ENCODE results near the gene ZNF587B.
"Not testable (repeated sequence)": the region's sequence is repeated elsewhere in the genome, so short reads cannot be mapped to it uniquely, and the experiment has no call there.

ZNF587B gene

DNA sequence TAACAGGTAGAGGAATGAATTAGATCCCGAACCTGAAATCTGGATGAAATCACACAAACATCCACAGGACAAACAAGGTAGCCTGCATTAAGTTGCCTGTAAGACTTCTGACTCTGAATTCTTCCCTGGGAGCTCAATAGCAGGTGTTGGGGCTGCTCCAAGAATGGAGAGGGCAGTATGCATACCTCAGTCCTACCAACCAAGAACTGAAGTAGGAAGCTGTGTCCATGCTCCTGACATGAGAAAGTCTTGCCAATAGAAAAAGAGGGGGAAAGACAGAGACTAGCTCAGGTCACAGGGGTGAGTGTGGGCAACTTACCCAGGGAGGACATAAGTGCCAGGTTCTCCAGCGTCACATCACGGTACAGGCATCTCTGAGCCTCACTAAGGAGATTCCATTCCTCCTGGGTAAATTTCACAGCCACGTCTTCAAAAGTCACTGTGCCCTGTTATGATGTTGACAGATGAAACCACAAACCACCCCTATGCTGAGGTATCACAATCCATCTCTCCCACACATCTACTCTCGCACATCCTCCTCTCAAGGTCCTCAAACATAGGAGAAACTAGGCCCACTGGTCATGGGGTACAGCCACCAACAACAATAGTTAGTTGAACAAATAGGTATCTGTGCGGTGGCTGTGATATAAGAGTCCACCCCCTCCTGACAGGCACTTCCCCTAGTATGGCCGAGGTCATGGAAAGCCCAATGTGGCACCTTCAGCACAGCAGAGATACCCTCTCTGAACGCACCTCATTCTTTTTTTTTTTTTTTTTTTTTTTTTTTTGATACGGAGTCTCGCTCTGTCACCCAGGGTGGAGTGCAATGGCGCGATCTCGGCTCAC, 16.9 kb upstream of the ZNF587B start:
- ATAC-seq, result not testable (repeated sequence)

DNA sequence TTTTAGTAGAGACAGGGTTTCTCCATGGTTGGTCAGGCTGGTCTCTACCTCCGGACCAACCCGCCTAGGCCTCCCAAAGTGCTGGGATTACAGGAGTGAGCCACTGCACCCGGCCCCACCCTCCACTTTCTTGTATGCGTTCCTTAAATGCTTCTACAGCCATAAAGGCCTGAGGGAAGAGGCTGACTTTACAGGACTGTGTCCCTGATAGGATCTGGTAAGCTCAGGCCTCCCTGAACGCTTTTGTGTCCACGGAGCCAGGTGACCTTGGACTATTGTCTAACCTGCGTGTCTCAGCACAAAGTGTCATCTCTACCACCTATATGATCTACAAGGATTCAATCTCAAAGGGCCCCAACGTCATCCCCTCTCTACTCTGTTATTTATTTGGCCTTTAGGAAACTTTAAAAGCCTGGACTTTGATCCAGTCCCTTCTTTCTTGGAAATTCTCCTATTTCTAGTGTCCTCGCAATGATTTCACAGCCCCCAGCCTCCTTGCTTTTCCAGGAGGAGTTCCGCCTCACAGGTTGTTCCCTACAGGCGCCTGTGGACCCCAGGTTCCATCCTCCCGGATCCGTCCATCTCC, 16.1 kb upstream of the ZNF587B start:
- peak; percentile 5; the same call in 2 of the 3 replicates for ATAC-seq
- no peak for TF ChIP-seq ZC3H10 (CRISPR knock-in tag; IDR thresholded peaks at IDR 0.05)
- TF ChIP-seq, protein P1, sequence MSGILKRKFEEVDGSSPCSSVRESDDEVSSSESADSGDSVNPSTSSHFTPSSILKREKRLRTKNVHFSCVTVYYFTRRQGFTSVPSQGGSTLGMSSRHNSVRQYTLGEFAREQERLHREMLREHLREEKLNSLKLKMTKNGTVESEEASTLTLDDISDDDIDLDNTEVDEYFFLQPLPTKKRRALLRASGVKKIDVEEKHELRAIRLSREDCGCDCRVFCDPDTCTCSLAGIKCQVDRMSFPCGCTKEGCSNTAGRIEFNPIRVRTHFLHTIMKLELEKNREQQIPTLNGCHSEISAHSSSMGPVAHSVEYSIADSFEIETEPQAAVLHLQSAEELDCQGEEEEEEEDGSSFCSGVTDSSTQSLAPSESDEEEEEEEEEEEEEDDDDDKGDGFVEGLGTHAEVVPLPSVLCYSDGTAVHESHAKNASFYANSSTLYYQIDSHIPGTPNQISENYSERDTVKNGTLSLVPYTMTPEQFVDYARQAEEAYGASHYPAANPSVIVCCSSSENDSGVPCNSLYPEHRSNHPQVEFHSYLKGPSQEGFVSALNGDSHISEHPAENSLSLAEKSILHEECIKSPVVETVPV (CRISPR knock-in tag; IDR thresholded peaks at IDR 0.05), result no peak
- no peak for TF ChIP-seq PPARA (CRISPR knock-in tag; IDR thresholded peaks at IDR 0.05; ENCODE audit: borderline replicate concordance)
- no peak for TF ChIP-seq GLIS3 (CRISPR knock-in tag; IDR thresholded peaks at IDR 0.05)

DNA sequence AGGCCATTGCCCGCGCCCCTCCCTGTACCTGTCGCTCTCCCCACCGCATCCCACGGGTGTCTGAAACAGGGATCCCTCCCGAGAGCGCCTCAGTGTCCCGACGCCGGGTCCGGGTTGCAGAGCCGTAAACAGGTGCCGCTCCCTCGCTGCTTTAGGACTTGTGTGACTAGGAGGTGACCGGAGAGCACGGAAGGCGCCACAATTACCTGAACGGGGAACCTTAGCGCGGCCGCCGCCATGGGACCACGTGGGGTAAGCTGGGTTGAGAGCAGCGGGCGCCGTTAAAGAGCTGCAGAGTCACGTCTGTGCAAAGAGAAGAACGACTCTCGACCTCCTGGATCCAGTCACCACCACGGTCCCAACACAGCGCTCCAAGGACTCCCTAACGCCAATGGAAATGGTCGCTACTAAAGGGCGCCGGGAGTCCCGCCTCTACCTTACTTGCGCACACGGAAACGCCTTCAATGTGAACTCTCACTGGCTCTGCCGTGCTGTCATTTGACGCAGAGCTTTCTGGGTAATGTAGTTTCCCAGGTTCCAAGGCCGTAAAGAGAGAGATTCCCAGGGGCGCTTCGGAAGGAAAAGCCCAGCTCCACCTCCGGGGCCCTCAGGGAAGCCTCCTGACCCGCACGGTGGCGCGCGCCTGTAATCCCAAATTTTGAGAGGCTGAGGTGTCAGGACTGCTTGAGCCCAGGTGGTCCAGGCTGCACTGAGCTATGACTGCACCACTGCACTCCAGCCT, 15.4 kb upstream of the ZNF587B start, which contains the start of gene ZNF552:
Gene ZNF552 (minus strand): TSS at position 409 of the 742 bp plus-strand sequence. CDS start 170 bp downstream, at position 239.
- TF ChIP-seq ISL1 (CRISPR knock-in tag; IDR thresholded peaks at IDR 0.05) (no peak), TCF4 (CRISPR knock-in tag; IDR thresholded peaks at IDR 0.05; ENCODE audit: borderline replicate concordance) (no peak), CSDC2 (CRISPR knock-in tag; IDR thresholded peaks at IDR 0.05) (no peak), GLIS3 (CRISPR knock-in tag; IDR thresholded peaks at IDR 0.05) (no peak), ZFP3 (CRISPR knock-in tag; IDR thresholded peaks at IDR 0.05) (no peak), ZNF565 (CRISPR knock-in tag; conservative IDR thresholded peaks at IDR 0.05; ENCODE audit: low read depth) (no peak), BACH2 (CRISPR knock-in tag; IDR thresholded peaks at IDR 0.05; ENCODE audit: borderline replicate concordance) (no peak), ZC3H10 (CRISPR knock-in tag; IDR thresholded peaks at IDR 0.05) (no peak), PPARA (CRISPR knock-in tag; IDR thresholded peaks at IDR 0.05; ENCODE audit: borderline replicate concordance) (no peak), RARB (CRISPR knock-in tag; IDR thresholded peaks at IDR 0.05) (no peak), ZNF70 (CRISPR knock-in tag; IDR thresholded peaks at IDR 0.05) (no peak)
- TF ChIP-seq, protein P1 (CRISPR knock-in tag; IDR thresholded peaks at IDR 0.05), result no peak
- TF ChIP-seq, protein P2, sequence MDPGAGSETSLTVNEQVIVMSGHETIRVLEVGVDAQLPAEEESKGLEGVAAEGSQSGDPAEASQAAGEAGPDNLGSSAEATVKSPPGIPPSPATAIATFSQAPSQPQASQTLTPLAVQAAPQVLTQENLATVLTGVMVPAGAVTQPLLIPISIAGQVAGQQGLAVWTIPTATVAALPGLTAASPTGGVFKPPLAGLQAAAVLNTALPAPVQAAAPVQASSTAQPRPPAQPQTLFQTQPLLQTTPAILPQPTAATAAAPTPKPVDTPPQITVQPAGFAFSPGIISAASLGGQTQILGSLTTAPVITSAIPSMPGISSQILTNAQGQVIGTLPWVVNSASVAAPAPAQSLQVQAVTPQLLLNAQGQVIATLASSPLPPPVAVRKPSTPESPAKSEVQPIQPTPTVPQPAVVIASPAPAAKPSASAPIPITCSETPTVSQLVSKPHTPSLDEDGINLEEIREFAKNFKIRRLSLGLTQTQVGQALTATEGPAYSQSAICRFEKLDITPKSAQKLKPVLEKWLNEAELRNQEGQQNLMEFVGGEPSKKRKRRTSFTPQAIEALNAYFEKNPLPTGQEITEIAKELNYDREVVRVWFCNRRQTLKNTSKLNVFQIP (CRISPR knock-in tag; IDR thresholded peaks at IDR 0.05; ENCODE audit: borderline replicate concordance, low read depth), result no peak
- TF ChIP-seq, protein P3, sequence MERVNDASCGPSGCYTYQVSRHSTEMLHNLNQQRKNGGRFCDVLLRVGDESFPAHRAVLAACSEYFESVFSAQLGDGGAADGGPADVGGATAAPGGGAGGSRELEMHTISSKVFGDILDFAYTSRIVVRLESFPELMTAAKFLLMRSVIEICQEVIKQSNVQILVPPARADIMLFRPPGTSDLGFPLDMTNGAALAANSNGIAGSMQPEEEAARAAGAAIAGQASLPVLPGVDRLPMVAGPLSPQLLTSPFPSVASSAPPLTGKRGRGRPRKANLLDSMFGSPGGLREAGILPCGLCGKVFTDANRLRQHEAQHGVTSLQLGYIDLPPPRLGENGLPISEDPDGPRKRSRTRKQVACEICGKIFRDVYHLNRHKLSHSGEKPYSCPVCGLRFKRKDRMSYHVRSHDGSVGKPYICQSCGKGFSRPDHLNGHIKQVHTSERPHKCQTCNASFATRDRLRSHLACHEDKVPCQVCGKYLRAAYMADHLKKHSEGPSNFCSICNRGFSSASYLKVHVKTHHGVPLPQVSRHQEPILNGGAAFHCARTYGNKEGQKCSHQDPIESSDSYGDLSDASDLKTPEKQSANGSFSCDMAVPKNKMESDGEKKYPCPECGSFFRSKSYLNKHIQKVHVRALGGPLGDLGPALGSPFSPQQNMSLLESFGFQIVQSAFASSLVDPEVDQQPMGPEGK (CRISPR knock-in tag; IDR thresholded peaks at IDR 0.05; ENCODE audit: borderline replicate concordance), result no peak
- peak; percentile 95 for ATAC-seq

DNA sequence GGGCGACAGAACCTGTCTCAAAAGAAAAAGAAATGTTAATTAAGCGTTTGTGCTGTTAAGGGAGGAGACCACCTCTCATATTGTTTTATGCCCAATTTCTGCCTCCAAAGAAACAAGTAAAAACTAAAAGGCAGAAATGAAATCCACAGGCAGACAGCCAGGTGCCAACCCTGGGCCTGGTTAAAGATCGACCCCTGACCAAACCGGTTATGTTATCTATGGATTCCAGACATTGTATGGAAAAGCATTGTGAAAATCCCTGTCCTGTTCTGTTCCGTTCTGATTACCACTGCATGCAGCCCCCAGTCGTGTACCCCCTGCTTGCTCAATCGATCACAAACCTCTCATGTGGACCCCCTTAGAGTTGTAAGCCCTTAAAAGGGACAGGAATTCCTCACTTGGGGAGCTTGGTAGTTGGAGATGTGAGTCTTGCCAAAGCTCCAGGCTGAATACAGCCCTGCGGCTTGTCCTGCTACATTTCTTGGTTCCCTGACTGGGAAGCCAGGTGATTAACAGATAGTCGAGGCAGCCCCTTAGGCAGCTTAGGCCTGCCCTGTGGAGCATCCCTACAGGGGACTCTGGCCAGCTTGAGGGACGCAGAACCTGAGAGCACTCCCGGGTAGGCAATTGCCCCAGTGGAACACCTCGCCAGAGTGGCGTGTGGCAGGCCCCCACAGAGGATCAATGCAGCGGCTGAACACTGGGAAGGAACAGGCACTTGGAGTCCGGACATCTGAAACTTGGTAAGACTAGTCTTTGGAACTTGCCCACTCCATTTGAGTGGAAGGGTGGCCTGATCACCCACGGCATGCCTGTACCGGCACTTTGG, 14.6 kb upstream of the ZNF587B start:
- no peak for ATAC-seq
- TF ChIP-seq TCF4 (CRISPR knock-in tag; IDR thresholded peaks at IDR 0.05; ENCODE audit: borderline replicate concordance) (no peak), ARNTL (CRISPR knock-in tag; IDR thresholded peaks at IDR 0.05; ENCODE audit: borderline replicate concordance, low read depth) (no peak), ZNF8 (CRISPR knock-in tag; IDR thresholded peaks at IDR 0.05) (no peak), ESRRG (CRISPR knock-in tag; IDR thresholded peaks at IDR 0.05) (no peak), ZC3H10 (CRISPR knock-in tag; IDR thresholded peaks at IDR 0.05) (no peak), PPARA (CRISPR knock-in tag; IDR thresholded peaks at IDR 0.05; ENCODE audit: borderline replicate concordance) (no peak), ZNF565 (CRISPR knock-in tag; conservative IDR thresholded peaks at IDR 0.05; ENCODE audit: low read depth) (no peak)

All from SK-N-SH treated with all-trans-retinoic acid at 6 μM for 48 hours (cell line).